Panc1 (cell line): ENCODE data around the gene ADM2. TPM values are rescaled to one million over a fixed set of nuclear protein-coding genes. Genes with fewer than 3 reads are reported as not detected.

Source experiments
- ATAC-seq: fragments of 200-7000 bp; cut with Tn5 transposase; 2 replicates; pipeline ENCODE4 v1.9.1; 2020; ENCODE audit warnings: mild to moderate bottlenecking, moderate library complexity
- BruUV-seq: library from RNA; stranded (reverse); fragments of 400-500 nt; replicated peaks from 2 replicates; lab custom pipeline; 2021; lab: Mats Ljungman, UMichigan
- CTCF ChIA-PET: fragments of 300-600 bp; sonication (Branson Sonifier 250); formaldehyde crosslinking; loops from one replicate; lab custom pipeline; 2022; ENCODE audit warnings: antibody characterized with exemption; lab: Charles Lee
- POLR2A ChIA-PET: fragments of 300-600 bp; sonication (Branson Sonifier 250); formaldehyde crosslinking; loops from one replicate; lab custom pipeline; 2022; ENCODE audit warnings: antibody characterized with exemption; lab: Charles Lee
- DNase-seq: peaks from one replicate; pipeline ENCODE4 v3.0.0-alpha.2; 2010; ENCODE audit warnings: low read depth, low spot score
- H3K27ac ChIP-seq: 2 replicates; pipeline ENCODE4 v1.5.1; 2011; ENCODE audit warnings: mild to moderate bottlenecking, low read length, inconsistent platforms
- H3K27me3 ChIP-seq: fragments of 200-500 bp; sonication (Bioruptor generic); 2 replicates; pipeline ENCODE4 v1.6.0; 2014; ENCODE audit warnings: low read length, inconsistent platforms; ENCODE audit not compliant: control insufficient read depth, insufficient read depth
- H3K36me3 ChIP-seq: fragments of 200-500 bp; sonication (Bioruptor generic); 2 replicates; pipeline ENCODE4 v1.5.1; 2014; ENCODE audit warnings: inconsistent platforms, mild to moderate bottlenecking, low read length, moderate library complexity; ENCODE audit not compliant: control insufficient read depth, insufficient read depth
- H3K4me1 ChIP-seq: 2 replicates; pipeline ENCODE4 v1.5.1; 2011; ENCODE audit warnings: inconsistent platforms, mild to moderate bottlenecking, low read length, moderate library complexity; ENCODE audit not compliant: control insufficient read depth, insufficient read depth
- H3K4me3 ChIP-seq, 2 experiments: 2 replicates each; pipeline ENCODE4 v1.5.1; 2011 to 2012; ENCODE audit warnings: low read depth in 2 of 2, low read length in 2 of 2, mild to moderate bottlenecking in 2 of 2, inconsistent platforms in 1 of 2, moderate library complexity in 1 of 2
- H3K9me3 ChIP-seq: fragments of 200-500 bp; sonication (Bioruptor generic); 2 replicates; pipeline ENCODE4 v1.5.1; 2014; ENCODE audit warnings: low read depth, mild to moderate bottlenecking, inconsistent platforms, low read length, moderate library complexity; ENCODE audit not compliant: control insufficient read depth, insufficient read depth
- CTCF ChIP-seq: fragments of 450-650 bp; IDR thresholded peaks from 2 replicates; pipeline ENCODE4 v1.5.1; 2017; ENCODE audit warnings: mild to moderate bottlenecking
- POLR2AphosphoS5 ChIP-seq: IDR thresholded peaks from 2 replicates; pipeline ENCODE4 v1.6.1; 2012; ENCODE audit warnings: mild to moderate bottlenecking, low read depth, low read length, moderate library complexity
- REST ChIP-seq, 2 experiments: IDR thresholded peaks; 2 replicates each; pipeline ENCODE4 v1.6.1; 2011 to 2012; ENCODE audit warnings: low read depth in 2 of 2, control low read depth in 1 of 2, low read length in 1 of 2, mild to moderate bottlenecking in 1 of 2, moderate library complexity in 1 of 2; ENCODE audit not compliant: insufficient read depth in 1 of 2
- SIN3A ChIP-seq: IDR thresholded peaks from 2 replicates; pipeline ENCODE4 v1.6.1; 2012; ENCODE audit warnings: low read depth, mild to moderate bottlenecking, low read length, moderate library complexity, borderline replicate concordance; ENCODE audit not compliant: insufficient read depth
- TCF7L2 ChIP-seq: IDR thresholded peaks from 2 replicates; pipeline ENCODE4 v1.6.1; 2011; ENCODE audit warnings: mild to moderate bottlenecking, low read depth, low read length, inconsistent platforms
- in situ Hi-C: cut with HindIII; loops from 2 replicates; pipeline ENCODE4 v1.10.0; 2016; ENCODE audit warnings: low sequenced_read_pairs, low pct_unique_long_range_greater_than_20kb
- intact Hi-C: fragments of 100-400 bp; cut with micrococcal nuclease; formaldehyde crosslinking; loops from one replicate; pipeline ENCODE4 v1.10.0; 2022; ENCODE audit not compliant: unreplicated experiment
- total RNA-seq: library from RNA; stranded (reverse); gene quantifications from one replicate; pipeline ENCODE4 v1.2.1, GENCODE V29; 2021; ENCODE audit not compliant: unreplicated experiment

The ADM2 gene
- total RNA-seq, 1 experiment from 2014 or later = 3.9 TPM

DNA sequence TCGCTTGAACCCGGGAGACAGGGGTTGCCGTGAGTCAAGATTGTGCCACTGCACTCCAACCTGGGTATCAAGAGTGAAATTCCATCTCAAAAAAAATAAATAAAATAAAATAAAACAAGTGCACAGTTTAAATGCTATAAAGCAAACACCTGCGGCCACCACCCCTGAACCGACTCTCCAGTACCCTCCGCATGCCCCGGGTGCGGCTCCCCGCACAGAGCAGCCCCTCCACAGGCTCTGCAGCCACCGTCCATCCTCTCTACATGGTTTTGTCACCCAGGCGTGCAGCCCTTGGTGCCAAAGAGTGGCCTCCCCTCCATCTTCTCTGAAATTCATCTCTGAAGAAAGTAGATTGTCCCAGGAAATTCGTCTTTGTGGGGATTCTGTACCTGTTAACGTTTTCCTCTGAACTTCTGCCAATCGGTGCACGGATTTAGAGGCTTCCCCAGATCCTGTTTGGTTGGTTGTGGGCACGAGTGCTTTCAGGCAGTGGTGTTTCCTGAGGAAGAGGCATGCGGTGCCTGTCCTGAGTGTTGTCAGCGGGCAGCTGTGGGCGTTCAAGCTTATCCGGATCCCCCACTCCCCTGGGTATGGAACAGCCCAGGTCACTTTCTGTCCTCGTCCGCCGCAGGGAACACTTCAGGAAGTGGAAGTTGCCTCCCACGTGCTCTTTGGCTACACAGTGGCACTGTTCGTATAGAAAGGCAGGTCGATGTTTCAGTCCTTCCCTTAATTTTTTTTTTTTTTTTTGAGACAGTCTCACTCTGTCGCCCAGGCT is 9.4 kb downstream of the ADM2 start:
- no peaks in the 10 kb centered on the region for H3K36me3 ChIP-seq
- no peaks in the 10 kb centered on the region for H3K27me3 ChIP-seq
- no peak for DNase-seq
- H3K27ac ChIP-seq = no peak overlapping the region
- H3K4me3 ChIP-seq = no peak overlapping the region
- in situ Hi-C loops (no loop called here), intact Hi-C loops (no loop called here)
- H3K9me3 ChIP-seq = no peaks in the 10 kb centered on the region
- ATAC-seq = no peak
- TF ChIP-seq SIN3A = no peak
- no peak for TF ChIP-seq POLR2AphosphoS5
- no peak for TF ChIP-seq REST (IDR thresholded peaks at IDR 0.05; ENCODE audit: insufficient read depth in 1 of 2, low read depth in 2 of 2, low read length in 1 of 2)
- TF ChIP-seq CTCF = no peak
- TF ChIP-seq TCF7L2 = no peak
- BruUV-seq = no TSS peak
- CTCF ChIA-PET = no interaction called here
- POLR2A ChIA-PET = no interaction called here
- H3K4me1 ChIP-seq = peaks cover 8% of the 10 kb centered on the region

DNA sequence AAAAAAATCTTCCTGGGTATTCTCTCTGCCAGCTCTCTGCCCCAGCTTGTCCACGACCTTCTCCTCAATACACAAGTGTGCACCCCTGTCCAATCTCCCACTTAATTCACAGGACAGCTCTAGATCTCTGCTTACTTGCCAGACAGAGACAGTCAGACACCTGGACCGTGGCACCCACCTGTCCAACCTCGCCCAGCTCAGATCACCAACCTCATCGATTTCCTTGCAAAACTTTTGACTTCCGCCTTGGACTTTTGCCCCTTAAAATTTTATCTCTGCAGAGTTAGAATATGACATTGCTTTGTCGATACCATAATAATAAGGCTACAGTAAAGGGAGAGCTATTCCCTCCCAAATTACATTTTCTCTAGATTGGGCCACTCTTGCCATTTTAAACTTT is 15.8 kb downstream of the ADM2 start:
- CTCF ChIA-PET = interaction anchor here (0.6 to 0.7 kb wide), 2 partner anchors 19 to 65 kb away, joined by 3 to 5 read pairs; partner anchors contain the start of gene SYCE3
- intact Hi-C loops (no loop called here), in situ Hi-C loops (no loop called here)
- no peak for TF ChIP-seq REST (IDR thresholded peaks at IDR 0.05; ENCODE audit: insufficient read depth in 1 of 2, low read depth in 2 of 2, low read length in 1 of 2)
- TF ChIP-seq POLR2AphosphoS5 = no peak
- TF ChIP-seq TCF7L2 = no peak
- no peak for TF ChIP-seq CTCF
- no peak for TF ChIP-seq SIN3A
- BruUV-seq = no TSS peak
- ATAC-seq = no peak
- no peak overlapping the region for H3K4me3 ChIP-seq
- POLR2A ChIA-PET = no interaction called here
- 0 out of 2 replicates have a peak, but pooled peaks cover 3% of the 10 kb centered on the region for H3K4me1 ChIP-seq
- no peak overlapping the region for H3K27ac ChIP-seq
- no peak for DNase-seq
- no peaks in the 10 kb centered on the region for H3K9me3 ChIP-seq
- no peaks in the 10 kb centered on the region for H3K27me3 ChIP-seq
- no peaks in the 10 kb centered on the region for H3K36me3 ChIP-seq
